ENCODE data around the gene INTS6L. TPM values are rescaled to one million over a fixed set of nuclear protein-coding genes. Genes with fewer than 3 reads are reported as not detected.

Gene INTS6L
- total and polyA plus RNA-seq, 2 of the 8 experiments (the other 6 are each of a cell fraction or from before 2014, with no cell fraction given), result 4.1 to 5.2 TPM

- TF ChIP-seq BCL11A (IDR thresholded peaks at IDR 0.05; ENCODE audit: low read depth in 2 of 2, low read length in 2 of 2) (no peak), YY1 (IDR thresholded peaks at IDR 0.05; ENCODE audit: low read depth, low read length) (peak; percentile 79; the same call in 1 of the 2 replicates), KDM1A (IDR thresholded peaks at IDR 0.05; ENCODE audit: borderline replicate concordance, low read length) (no peak), CTCF (IDR thresholded peaks at IDR 0.05; ENCODE audit: control extremely low read depth in 1 of 3, insufficient read depth in 1 of 3, low read depth in 1 of 3, low read length in 3 of 3) (no peak), EGR1 (IDR thresholded peaks at IDR 0.05; ENCODE audit: borderline replicate concordance, low read depth, low read length) (no peak), SIN3A (conservative IDR thresholded peaks at IDR 0.05 in 1 of 2, IDR thresholded peaks at IDR 0.05 in 1 of 2; ENCODE audit: low read depth in 1 of 2, low read length in 2 of 2) (0 out of 4 replicates have a peak, but pooled peaks of 1 of the 2 experiments have one; percentile 18), POLR2A (IDR thresholded peaks at IDR 0.05; ENCODE audit: control extremely low read depth in 1 of 2, low read depth in 2 of 2, low read length in 2 of 2) (peak; percentile 57 to 74; a peak in 2 of 3 replicates), ASH2L (IDR thresholded peaks at IDR 0.05; ENCODE audit: low read length) (peak; percentile 14), TCF12 (IDR thresholded peaks at IDR 0.05; ENCODE audit: low read depth, low read length) (no peak)
These were observed 1.1 kb downstream of the INTS6L start (continued) for GRCh38 chrX:135521405-135522131.
